NOMO-1 (cell line): ENCODE measurements around the gene BANF2.

ENCODE experiments used
- DNase-seq, 2 experiments: peaks; one replicate each; lab custom pipeline; 2025; ENCODE audit not compliant: unreplicated experiment in 2 of 2; lab: John Stamatoyannopoulos, UW

Gene BANF2

GRCh38 chr20:17732907-17733521 is 33.2 kb downstream of the BANF2 start:
- DNase-seq, result no peak

- no peak for DNase-seq
Measured at GRCh38 chr20:17733767-17734304, 34.1 kb downstream of the BANF2 start.

- DNase-seq, result no peak
Measured at GRCh38 chr20:17734374-17734773, 34.6 kb downstream of the BANF2 start.

- DNase-seq, result no peak
Measured at GRCh38 chr20:17735206-17735804, 35.5 kb downstream of the BANF2 start.

GRCh38 chr20:17735959-17736621 is 36.3 kb downstream of the BANF2 start:
- no peak for DNase-seq

GRCh38 chr20:17738154-17738553 is 38.4 kb downstream of the BANF2 start:
- no peak for DNase-seq

- DNase-seq, result no peak
Measured at GRCh38 chr20:17741220-17741619, 41.5 kb downstream of the BANF2 start.

GRCh38 chr20:17742731-17743130 is 43.0 kb downstream of the BANF2 start:
- DNase-seq, result no peak

GRCh38 chr20:17743677-17744076 is 43.9 kb downstream of the BANF2 start:
- no peak for DNase-seq

- DNase-seq, result no peak
Measured at GRCh38 chr20:17747431-17747846, 47.7 kb downstream of the BANF2 start.

GRCh38 chr20:17748279-17748678 is 48.5 kb downstream of the BANF2 start:
- DNase-seq, result no peak

GRCh38 chr20:17749626-17749977 is 49.8 kb downstream of the BANF2 start:
- no peak for DNase-seq

GRCh38 chr20:17749978-17750721 is 50.4 kb downstream of the BANF2 start:
- no peak for DNase-seq

- no peak for DNase-seq
Measured at GRCh38 chr20:17750722-17751045, 50.9 kb downstream of the BANF2 start.

- DNase-seq, result no peak
Measured at GRCh38 chr20:17751640-17752039, 51.9 kb downstream of the BANF2 start.

- DNase-seq, result no peak
Measured at GRCh38 chr20:17752459-17752858, 52.7 kb downstream of the BANF2 start.

- DNase-seq, result no peak
Measured at GRCh38 chr20:17753516-17753915, 53.8 kb downstream of the BANF2 start.

- DNase-seq, result no peak
Measured at GRCh38 chr20:17756529-17756928, 56.8 kb downstream of the BANF2 start.

GRCh38 chr20:17757496-17757895 is 57.7 kb downstream of the BANF2 start:
- no peak for DNase-seq

- no peak for DNase-seq
Measured at GRCh38 chr20:17758010-17758409, 58.2 kb downstream of the BANF2 start.

GRCh38 chr20:17758512-17758911 is 58.7 kb downstream of the BANF2 start:
- DNase-seq, result no peak

GRCh38 chr20:17759449-17759848 is 59.7 kb downstream of the BANF2 start:
- DNase-seq, result no peak
